Vagina (tissue), 2 donors: ENCODE measurements around the gene LRCH1. TPM values are rescaled to one million over a fixed set of nuclear protein-coding genes. Genes with fewer than 3 reads are reported as not detected.

Experiments
- DNase-seq, 2 donors: peaks; one replicate each; pipeline ENCODE4 v3.0.0-alpha.2; 2017; ENCODE audit errors: extremely low spot score in 2 of 2
- H3K27ac ChIP-seq: fragments of 200-600 bp; sonication (generic); one replicate; pipeline ENCODE4 v1.5.1; 2019
- H3K27me3 ChIP-seq: fragments of 200-600 bp; sonication (generic); one replicate; pipeline ENCODE4 v1.5.1; 2019
- H3K36me3 ChIP-seq, 2 donors: fragments of 200-600 bp; sonication (generic); one replicate each; pipeline ENCODE4 v1.5.1; 2017 to 2019
- H3K4me1 ChIP-seq: fragments of 200-600 bp; sonication (generic); one replicate; pipeline ENCODE4 v1.5.1; 2019
- H3K4me3 ChIP-seq, 2 donors: fragments of 200-600 bp; sonication (generic); 1 replicate in 1 of 2; 2 replicates in 1 of 2; pipeline ENCODE4 v1.5.1; 2016 to 2019
- H3K9me3 ChIP-seq: fragments of 200-600 bp; sonication (generic); one replicate; pipeline ENCODE4 v1.5.1; 2019
- CTCF ChIP-seq, 3 experiments: fragments of 450-650 bp in 2 of 3; fragments of 200-600 bp in 1 of 3; sonication (generic) in 1 of 3; IDR thresholded peaks; one replicate each; pipeline ENCODE4 v1.5.1; 2017 to 2019; ENCODE audit warnings: antibody characterized with exemption in 3 of 3, mild to moderate bottlenecking in 2 of 3, moderate library complexity in 2 of 3
- POLR2A ChIP-seq, 2 donors: fragments of 450-650 bp; IDR thresholded peaks; one replicate each; pipeline ENCODE4 v1.6.1; 2017; ENCODE audit warnings: antibody characterized with exemption in 2 of 2, mild to moderate bottlenecking in 2 of 2, moderate library complexity in 2 of 2
- POLR2AphosphoS5 ChIP-seq, 2 donors: sonication (generic); formaldehyde crosslinking; IDR thresholded peaks; one replicate each; pipeline ENCODE4 v1.9.0; 2017; ENCODE audit warnings: antibody characterized with exemption in 2 of 2, mild to moderate bottlenecking in 2 of 2, low read depth in 1 of 2; ENCODE audit not compliant: insufficient read depth in 1 of 2
- intact Hi-C: fragments of 100-400 bp; cut with DNase I; formaldehyde crosslinking; loops from one replicate; pipeline ENCODE4 v1.15.1; 2023
- total RNA-seq: library from RNA; depleted of rRNA; stranded (reverse); fragments of >200 nt; gene quantifications from one replicate; pipeline ENCODE4 v1.2.3, GENCODE V29; 2016

LRCH1 gene
- total RNA-seq, 1 donor from 2014 or later = 21.4 TPM

DNA sequence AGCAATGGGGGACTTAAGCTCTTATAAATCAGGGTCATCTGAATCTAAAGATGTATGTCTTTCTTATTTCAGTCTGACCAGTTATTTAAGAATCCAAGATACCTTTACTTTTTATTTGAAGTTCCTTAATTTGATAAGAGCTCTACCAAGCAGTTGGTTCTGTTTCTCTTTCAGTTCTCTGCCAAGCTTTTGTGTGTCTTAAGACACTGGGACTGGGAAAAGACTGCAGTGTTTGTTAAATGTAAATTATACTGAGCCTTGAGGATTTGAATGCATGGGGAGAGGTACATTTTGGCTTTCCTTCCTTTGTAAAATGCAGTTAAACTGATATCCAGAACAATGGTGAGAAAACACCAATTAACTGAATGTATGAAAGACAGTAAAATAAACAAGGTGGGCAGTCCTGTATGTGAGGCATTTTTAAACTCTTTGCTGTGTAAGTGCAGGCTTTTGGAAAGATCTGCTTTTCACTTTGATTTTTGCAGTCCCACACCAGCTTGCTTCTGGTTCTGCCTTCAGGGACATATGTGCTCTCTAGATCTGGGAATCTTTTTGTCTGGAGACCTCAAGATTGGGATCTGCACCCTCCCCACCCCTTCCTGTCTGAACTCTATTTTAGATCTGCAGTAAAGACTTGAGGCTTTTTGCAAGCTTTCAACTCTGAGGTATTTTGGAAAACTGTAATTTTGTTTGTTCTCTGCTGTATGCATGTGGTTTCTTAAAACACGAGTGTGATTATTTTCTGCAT, 77.6 kb downstream of the LRCH1 start:
- TF ChIP-seq POLR2AphosphoS5 (IDR thresholded peaks at IDR 0.05; ENCODE audit: insufficient read depth in 1 of 2, low read depth in 1 of 2) (no peak), CTCF (IDR thresholded peaks at IDR 0.05) (no peak), POLR2A (IDR thresholded peaks at IDR 0.05) (no peak)
- Histone ChIP-seq H3K4me1 (peaks cover 48% of the 10 kb centered on the region), H3K36me3 (no peaks in the 10 kb centered on the region), H3K9me3 (no peaks in the 10 kb centered on the region), H3K4me3 (no peak overlapping the region), H3K27ac (no peak overlapping the region), H3K27me3 (no peaks in the 10 kb centered on the region)
- intact Hi-C loops = no loop called here
- no peak for DNase-seq

GRCh38 chr13:46631179-46631542, 78.2 kb downstream of the LRCH1 start:
- no peak overlapping the region for H3K4me3 ChIP-seq
- H3K27ac ChIP-seq = no peak overlapping the region
- peaks cover 48% of the 10 kb centered on the region for H3K4me1 ChIP-seq
- H3K9me3 ChIP-seq = no peaks in the 10 kb centered on the region
- H3K36me3 ChIP-seq = no peaks in the 10 kb centered on the region
- intact Hi-C loops = no loop called here
- no peak for DNase-seq
- TF ChIP-seq POLR2AphosphoS5 (IDR thresholded peaks at IDR 0.05; ENCODE audit: insufficient read depth in 1 of 2, low read depth in 1 of 2) = no peak
- TF ChIP-seq POLR2A (IDR thresholded peaks at IDR 0.05) = no peak
- TF ChIP-seq CTCF (IDR thresholded peaks at IDR 0.05) = no peak
- no peaks in the 10 kb centered on the region for H3K27me3 ChIP-seq

DNA sequence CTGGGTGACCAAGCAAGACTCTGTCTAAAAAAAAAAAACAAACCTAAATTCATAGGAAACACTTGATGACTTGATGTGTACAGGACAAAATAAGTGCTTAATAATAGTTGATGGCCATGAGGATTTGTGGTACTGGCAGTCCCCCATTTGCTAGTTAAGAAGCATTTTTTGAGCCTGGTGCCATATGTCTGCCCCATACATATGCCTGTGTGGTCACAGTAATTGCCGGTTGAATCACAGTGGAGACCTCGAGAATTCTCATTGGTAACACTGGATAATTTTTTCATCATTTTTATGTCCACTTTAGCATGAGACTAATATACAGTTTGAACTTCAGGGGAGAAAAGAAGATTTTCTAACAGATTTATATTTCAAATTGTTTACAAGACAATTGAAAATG, 79.2 kb downstream of the LRCH1 start:
- intact Hi-C loops = no loop called here
- H3K9me3 ChIP-seq = no peaks in the 10 kb centered on the region
- H3K4me1 ChIP-seq = peaks cover 48% of the 10 kb centered on the region
- no peak overlapping the region for H3K4me3 ChIP-seq
- no peak for DNase-seq
- no peak for TF ChIP-seq POLR2A (IDR thresholded peaks at IDR 0.05)
- TF ChIP-seq CTCF (IDR thresholded peaks at IDR 0.05) = no peak
- TF ChIP-seq POLR2AphosphoS5 (IDR thresholded peaks at IDR 0.05; ENCODE audit: insufficient read depth in 1 of 2, low read depth in 1 of 2) = no peak
- no peaks in the 10 kb centered on the region for H3K36me3 ChIP-seq
- H3K27me3 ChIP-seq = no peaks in the 10 kb centered on the region
- no peak overlapping the region for H3K27ac ChIP-seq

DNA sequence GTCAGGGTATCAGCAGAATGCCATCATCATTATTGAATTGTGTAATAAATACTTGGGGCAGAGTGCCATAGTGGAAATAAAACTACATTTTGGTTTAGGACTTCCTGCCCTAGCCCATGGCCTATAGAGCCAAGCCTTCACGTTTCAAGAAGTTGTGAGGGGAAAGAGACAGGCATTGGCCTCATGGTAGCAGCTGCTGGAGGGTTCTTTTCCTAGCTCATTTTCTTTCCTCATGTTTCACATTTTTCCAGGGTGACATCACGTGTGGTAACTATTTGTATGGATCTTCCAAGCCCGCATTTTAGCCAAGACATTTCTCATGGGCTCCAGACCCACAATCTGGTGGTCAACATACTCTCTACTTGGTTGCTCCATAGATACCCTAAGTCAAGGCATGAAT, 80.4 kb downstream of the LRCH1 start:
- peaks cover 48% of the 10 kb centered on the region for H3K4me1 ChIP-seq
- H3K9me3 ChIP-seq = no peaks in the 10 kb centered on the region
- no peak overlapping the region for H3K27ac ChIP-seq
- H3K4me3 ChIP-seq = no peak overlapping the region
- DNase-seq = no peak
- TF ChIP-seq POLR2A (IDR thresholded peaks at IDR 0.05) (no peak), CTCF (IDR thresholded peaks at IDR 0.05) (no peak), POLR2AphosphoS5 (IDR thresholded peaks at IDR 0.05; ENCODE audit: insufficient read depth in 1 of 2, low read depth in 1 of 2) (no peak)
- intact Hi-C loops = no loop called here
- H3K27me3 ChIP-seq = no peaks in the 10 kb centered on the region
- no peaks in the 10 kb centered on the region for H3K36me3 ChIP-seq

DNA sequence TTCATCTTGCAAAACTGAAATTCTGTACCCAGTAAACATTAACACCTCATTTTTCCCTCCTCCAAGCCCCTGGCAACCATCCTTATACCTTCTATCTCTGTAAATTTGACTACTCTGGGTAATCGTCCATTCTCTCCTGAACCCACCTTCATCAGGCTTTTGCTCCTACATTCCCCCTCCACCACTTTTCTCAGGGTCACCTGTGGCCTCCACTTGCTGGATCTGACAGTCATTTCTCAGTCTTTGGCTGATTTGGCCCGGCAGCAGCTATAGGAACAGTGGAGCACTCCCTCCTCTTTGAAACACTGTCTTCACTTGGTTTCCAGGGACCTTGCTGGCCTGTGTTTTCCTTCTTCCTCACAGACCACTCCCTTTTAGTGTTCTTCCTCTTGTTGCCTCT, 83.5 kb downstream of the LRCH1 start:
- intact Hi-C loops = no loop called here
- TF ChIP-seq CTCF (IDR thresholded peaks at IDR 0.05) (no peak), POLR2AphosphoS5 (IDR thresholded peaks at IDR 0.05; ENCODE audit: insufficient read depth in 1 of 2, low read depth in 1 of 2) (no peak), POLR2A (IDR thresholded peaks at IDR 0.05) (no peak)
- Histone ChIP-seq H3K36me3 (no peaks in the 10 kb centered on the region), H3K27me3 (no peaks in the 10 kb centered on the region), H3K9me3 (no peaks in the 10 kb centered on the region), H3K4me3 (no peak overlapping the region), H3K4me1 (peaks cover 45% of the 10 kb centered on the region), H3K27ac (no peak overlapping the region)
- DNase-seq = no peak
